Fibroblast of lung (primary cell): ENCODE data around the gene PRDM16. TPM values are rescaled to one million over a fixed set of nuclear protein-coding genes. Genes with fewer than 3 reads are reported as not detected.

Experiments
- DNase-seq, 2 donors: peaks; one replicate each; pipeline versions ENCODE4 v3.0.0 to v3.0.0-alpha.2; 2010; ENCODE audit warnings: low read depth in 2 of 2
- H2AFZ ChIP-seq: 2 replicates; pipeline ENCODE4 v1.5.1; 2012; ENCODE audit warnings: low read length, control low read depth, inconsistent platforms
- H3K27ac ChIP-seq: 2 replicates; pipeline ENCODE4 v1.5.1; 2011; ENCODE audit warnings: low read length, control low read depth; ENCODE audit not compliant: insufficient read depth
- H3K27me3 ChIP-seq: 2 replicates; pipeline ENCODE4 v1.5.1; 2011; ENCODE audit warnings: mild to moderate bottlenecking, low read length; ENCODE audit not compliant: control insufficient read depth, insufficient read depth
- H3K36me3 ChIP-seq: 2 replicates; pipeline ENCODE4 v1.5.1; 2011; ENCODE audit warnings: low read length; ENCODE audit not compliant: control insufficient read depth, insufficient read depth
- H3K4me1 ChIP-seq: 2 replicates; pipeline ENCODE4 v1.5.1; 2011; ENCODE audit warnings: low read length; ENCODE audit not compliant: control insufficient read depth, insufficient read depth; ENCODE audit errors: extremely low read depth
- H3K4me2 ChIP-seq: 2 replicates; pipeline ENCODE4 v1.5.1; 2011; ENCODE audit warnings: low read length, control low read depth; ENCODE audit not compliant: insufficient read depth; ENCODE audit errors: extremely low read depth
- H3K4me3 ChIP-seq, 4 experiments: fragments of 200-600 bp in 1 of 4; sonication (generic) in 1 of 4; replicated peaks in 1 of 4; 2 replicates each; pipeline ENCODE4 v1.5.1; 2011 to 2016; ENCODE audit warnings: low read length in 4 of 4, low read depth in 3 of 4, mild to moderate bottlenecking in 3 of 4, control low read depth in 2 of 4, inconsistent platforms in 1 of 4, mixed read lengths in 1 of 4; ENCODE audit not compliant: insufficient read depth in 1 of 4; ENCODE audit errors: control extremely low read depth in 1 of 4
- H3K79me2 ChIP-seq: 2 replicates; pipeline ENCODE4 v1.5.1; 2012; ENCODE audit warnings: mild to moderate bottlenecking, low read length, inconsistent platforms; ENCODE audit not compliant: control insufficient read depth, insufficient read depth
- H3K9ac ChIP-seq: 2 replicates; pipeline ENCODE4 v1.5.1; 2011; ENCODE audit warnings: mild to moderate bottlenecking, low read length, control low read depth; ENCODE audit not compliant: insufficient read depth
- H3K9me3 ChIP-seq: 2 replicates; pipeline ENCODE4 v1.5.1; 2012; ENCODE audit warnings: low read depth, low read length; ENCODE audit not compliant: control insufficient read depth, insufficient read depth
- H4K20me1 ChIP-seq: 2 replicates; pipeline ENCODE4 v1.5.1; 2011; ENCODE audit warnings: low read length; ENCODE audit not compliant: control insufficient read depth, insufficient read depth; ENCODE audit errors: extremely low read depth
- EZH2 ChIP-seq: IDR thresholded peaks from 2 replicates; pipeline ENCODE4 v1.5.1; 2012; ENCODE audit warnings: low read length, control low read depth, mild to moderate bottlenecking; ENCODE audit errors: missing control alignments
- polyA plus RNA-seq, 2 donors: library from polyadenylated mRNA; depleted of rRNA in 1 of 2; stranded (reverse) in 1 of 2; unstranded in 1 of 2; fragments of >200 nt; gene quantifications; 2 replicates each; pipeline ENCODE4 v1.2.1, GENCODE V29; 2011 to 2012; ENCODE audit warnings: missing spikeins in 1 of 2
- total RNA-seq: library from RNA; depleted of rRNA; stranded (reverse); fragments of >200 nt; gene quantifications from 2 replicates; pipeline ENCODE4 v1.2.1, GENCODE V29; 2014
- TF ChIP-seq, protein P1 (sequence below), 2 donors: IDR thresholded peaks in 1 of 2; conservative IDR thresholded peaks in 1 of 2; 1 replicate in 1 of 2; 2 replicates in 1 of 2; pipeline ENCODE4 v1.5.1; 2011 to 2012; ENCODE audit warnings: low read length in 2 of 2, control low read depth in 1 of 2, inconsistent platforms in 1 of 2, low read depth in 1 of 2, mild to moderate bottlenecking in 1 of 2

The PRDM16 gene
- total and polyA plus RNA-seq, 2 donors (not counting 1 experiment from before 2014, with no cell fraction given): 0.30 to 1.8 TPM

- no peak for TF ChIP-seq EZH2
- TF ChIP-seq, protein P1, sequence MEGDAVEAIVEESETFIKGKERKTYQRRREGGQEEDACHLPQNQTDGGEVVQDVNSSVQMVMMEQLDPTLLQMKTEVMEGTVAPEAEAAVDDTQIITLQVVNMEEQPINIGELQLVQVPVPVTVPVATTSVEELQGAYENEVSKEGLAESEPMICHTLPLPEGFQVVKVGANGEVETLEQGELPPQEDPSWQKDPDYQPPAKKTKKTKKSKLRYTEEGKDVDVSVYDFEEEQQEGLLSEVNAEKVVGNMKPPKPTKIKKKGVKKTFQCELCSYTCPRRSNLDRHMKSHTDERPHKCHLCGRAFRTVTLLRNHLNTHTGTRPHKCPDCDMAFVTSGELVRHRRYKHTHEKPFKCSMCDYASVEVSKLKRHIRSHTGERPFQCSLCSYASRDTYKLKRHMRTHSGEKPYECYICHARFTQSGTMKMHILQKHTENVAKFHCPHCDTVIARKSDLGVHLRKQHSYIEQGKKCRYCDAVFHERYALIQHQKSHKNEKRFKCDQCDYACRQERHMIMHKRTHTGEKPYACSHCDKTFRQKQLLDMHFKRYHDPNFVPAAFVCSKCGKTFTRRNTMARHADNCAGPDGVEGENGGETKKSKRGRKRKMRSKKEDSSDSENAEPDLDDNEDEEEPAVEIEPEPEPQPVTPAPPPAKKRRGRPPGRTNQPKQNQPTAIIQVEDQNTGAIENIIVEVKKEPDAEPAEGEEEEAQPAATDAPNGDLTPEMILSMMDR (conservative IDR thresholded peaks at IDR 0.05 in 1 of 2, IDR thresholded peaks at IDR 0.05 in 1 of 2; ENCODE audit: low read depth in 1 of 2, low read length in 2 of 2): no peak
Observed at GRCh38 chr1:3346478-3346877, 277.5 kb downstream of the PRDM16 start.

DNA sequence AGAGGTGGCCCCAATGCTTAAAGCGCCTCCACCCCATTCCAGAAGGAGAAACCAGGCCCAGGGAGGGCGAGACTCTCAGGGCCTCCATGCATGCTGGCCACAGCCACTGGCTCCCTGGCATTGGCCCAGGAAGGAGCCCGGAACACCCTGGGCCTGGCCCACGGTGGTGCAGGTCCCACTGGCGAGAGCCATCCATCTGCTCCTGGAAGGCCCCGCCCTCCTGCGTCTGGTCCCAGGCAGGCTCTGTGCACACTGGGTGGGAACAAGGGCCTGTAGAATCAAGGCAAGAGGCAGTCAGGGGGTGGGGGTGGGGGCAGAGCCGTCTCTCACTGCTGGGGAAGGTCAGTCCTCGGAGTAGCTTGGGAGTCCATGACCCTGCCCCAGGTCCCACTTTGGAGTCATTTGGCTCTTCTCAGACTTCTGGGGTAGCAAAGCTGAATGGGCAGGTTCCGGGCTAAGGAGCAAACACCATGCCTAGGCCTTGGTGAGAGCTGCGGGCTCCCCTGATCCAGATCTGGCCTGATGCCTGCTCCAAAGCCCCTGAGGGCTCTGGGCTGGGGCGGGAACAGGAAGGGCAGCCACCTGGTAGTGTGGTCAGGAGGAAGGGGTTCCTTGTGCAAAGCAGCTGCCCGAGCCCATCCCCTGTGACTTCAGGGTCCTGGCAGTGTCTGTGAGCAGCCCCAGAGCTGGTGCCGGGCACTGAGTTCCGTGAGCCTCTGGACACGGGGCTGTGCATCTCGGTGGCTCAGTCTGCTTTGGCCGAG lies 278.4 kb downstream of the PRDM16 start:
- Histone ChIP-seq H3K4me3 (no peak overlapping the region), H4K20me1 (no peaks in the 10 kb centered on the region), H3K9me3 (no peaks in the 10 kb centered on the region), H3K27ac (no peak overlapping the region), H3K27me3 (no peaks in the 10 kb centered on the region), H3K79me2 (no peaks in the 10 kb centered on the region), H3K4me2 (no peak overlapping the region), H3K36me3 (no peaks in the 10 kb centered on the region), H3K9ac (no peak overlapping the region), H2AFZ (no peak overlapping the region), H3K4me1 (no peaks in the 10 kb centered on the region)
- TF ChIP-seq, protein P1 (conservative IDR thresholded peaks at IDR 0.05 in 1 of 2, IDR thresholded peaks at IDR 0.05 in 1 of 2; ENCODE audit: low read depth in 1 of 2, low read length in 2 of 2): no peak
- TF ChIP-seq EZH2: no peak
- DNase-seq: no peak

More at GRCh38 chr1:3346478-3346877, 277.5 kb downstream of the PRDM16 start:
- no peaks in the 10 kb centered on the region for H3K9me3 ChIP-seq
- H3K27ac ChIP-seq: no peak overlapping the region
- H3K9ac ChIP-seq: no peak overlapping the region
- no peaks in the 10 kb centered on the region for H4K20me1 ChIP-seq
- H3K4me2 ChIP-seq: no peak overlapping the region
- H3K4me1 ChIP-seq: no peaks in the 10 kb centered on the region
- H2AFZ ChIP-seq: no peak overlapping the region
- no peaks in the 10 kb centered on the region for H3K27me3 ChIP-seq
- no peaks in the 10 kb centered on the region for H3K79me2 ChIP-seq
- H3K36me3 ChIP-seq: no peaks in the 10 kb centered on the region
- no peak for DNase-seq
- no peak overlapping the region for H3K4me3 ChIP-seq

GRCh38 chr1:3348196-3348865 lies 279.3 kb downstream of the PRDM16 start:
- no peak for TF ChIP-seq EZH2
- TF ChIP-seq, protein P1 (conservative IDR thresholded peaks at IDR 0.05 in 1 of 2, IDR thresholded peaks at IDR 0.05 in 1 of 2; ENCODE audit: low read depth in 1 of 2, low read length in 2 of 2): no peak
- H2AFZ ChIP-seq: no peak overlapping the region
- no peaks in the 10 kb centered on the region for H4K20me1 ChIP-seq
- no peak for DNase-seq
- no peak overlapping the region for H3K9ac ChIP-seq
- no peaks in the 10 kb centered on the region for H3K9me3 ChIP-seq
- H3K4me1 ChIP-seq: no peaks in the 10 kb centered on the region
- H3K79me2 ChIP-seq: no peaks in the 10 kb centered on the region
- H3K36me3 ChIP-seq: no peaks in the 10 kb centered on the region
- H3K4me3 ChIP-seq: no peak overlapping the region
- H3K27me3 ChIP-seq: no peaks in the 10 kb centered on the region
- no peak overlapping the region for H3K27ac ChIP-seq
- H3K4me2 ChIP-seq: no peak overlapping the region
